Fibroblast of lung (primary cell): ENCODE results near the gene CDKN3.

Experiments
- CTCF ChIP-seq, 2 donors: IDR thresholded peaks in 1 of 2; conservative IDR thresholded peaks in 1 of 2; 1 replicate in 1 of 2; 2 replicates in 1 of 2; pipeline ENCODE4 v1.5.1; 2011 to 2012; ENCODE audit warnings: low read length in 2 of 2, control low read depth in 1 of 2, inconsistent platforms in 1 of 2, low read depth in 1 of 2, mild to moderate bottlenecking in 1 of 2
- EZH2 ChIP-seq: IDR thresholded peaks from 2 replicates; pipeline ENCODE4 v1.5.1; 2012; ENCODE audit warnings: low read length, control low read depth, mild to moderate bottlenecking; ENCODE audit errors: missing control alignments

GRCh38 chr14:54385556-54385955, 11.3 kb upstream of the CDKN3 start:
- no peak for TF ChIP-seq CTCF (conservative IDR thresholded peaks at IDR 0.05 in 1 of 2, IDR thresholded peaks at IDR 0.05 in 1 of 2; ENCODE audit: low read depth in 1 of 2, low read length in 2 of 2)
- no peak for TF ChIP-seq EZH2
